Measurements from ENCODE around the gene RAD51B. TPM values are rescaled to one million over a fixed set of nuclear protein-coding genes. Genes with fewer than 3 reads are reported as not detected.

The RAD51B gene
- total RNA-seq, 1 experiment from 2014 or later = 8.5 TPM

DNA sequence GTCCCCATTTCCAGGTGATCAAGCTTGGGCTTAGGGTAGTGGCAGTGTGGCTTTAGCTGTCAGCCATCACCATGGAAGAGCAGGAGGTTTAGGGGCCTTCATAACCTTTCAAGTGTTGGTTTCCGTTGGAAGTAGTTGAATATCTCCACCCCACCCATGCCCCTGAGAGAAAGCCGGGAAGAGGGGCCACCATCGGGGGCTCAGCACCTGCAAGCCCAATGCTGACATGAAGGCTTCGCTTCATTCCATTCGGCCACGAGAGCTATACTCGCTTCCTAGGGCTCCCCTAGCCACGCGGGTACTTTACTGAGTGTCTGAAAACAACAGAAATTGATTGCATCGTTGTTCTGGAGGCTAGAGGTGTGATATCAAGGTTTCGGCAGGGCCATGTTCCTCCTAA lies 738.5 kb downstream of the RAD51B start:
- Histone ChIP-seq H3K27ac (ENCODE audit: low read length) (no peak overlapping the region), H3K4me3 (ENCODE audit: low read depth in 2 of 2, low read length in 2 of 2) (no peak overlapping the region), H3K9me3 (ENCODE audit: control insufficient read depth, insufficient read depth, low read depth, low read length) (no peaks in the 10 kb centered on the region), H3K36me3 (ENCODE audit: control insufficient read depth, insufficient read depth, low read length) (no peaks in the 10 kb centered on the region), H3K27me3 (ENCODE audit: control insufficient read depth, insufficient read depth, low read length) (no peaks in the 10 kb centered on the region), H3K4me1 (ENCODE audit: control insufficient read depth, insufficient read depth, low read length) (no peaks in the 10 kb centered on the region)
- in situ Hi-C loops (cut with HindIII; ENCODE audit: low pct_unique_long_range_greater_than_20kb, low sequenced_read_pairs) = no loop called here
- POLR2A ChIA-PET = no interaction called here
- TF ChIP-seq POLR2AphosphoS5 (IDR thresholded peaks at IDR 0.05; ENCODE audit: low read depth, low read length) (no peak), TCF7L2 (IDR thresholded peaks at IDR 0.05; ENCODE audit: low read depth, low read length) (no peak), CTCF (IDR thresholded peaks at IDR 0.05) (no peak), SIN3A (IDR thresholded peaks at IDR 0.05; ENCODE audit: borderline replicate concordance, insufficient read depth, low read depth, low read length) (no peak), REST (IDR thresholded peaks at IDR 0.05; ENCODE audit: insufficient read depth in 1 of 2, low read depth in 2 of 2, low read length in 1 of 2) (no peak)
- no TSS peak for BruUV-seq (replicated peaks)
- DNase-seq (ENCODE audit: low read depth, low spot score) = no peak
- ATAC-seq = no peak
- intact Hi-C loops (cut with micrococcal nuclease; ENCODE audit: unreplicated experiment) = no loop called here
- CTCF ChIA-PET = no interaction called here

- intact Hi-C loops (cut with micrococcal nuclease; ENCODE audit: unreplicated experiment) = no loop called here
- H3K27ac ChIP-seq (ENCODE audit: low read length) = no peak overlapping the region
- no peaks in the 10 kb centered on the region for H3K9me3 ChIP-seq (ENCODE audit: control insufficient read depth, insufficient read depth, low read depth, low read length)
- no peaks in the 10 kb centered on the region for H3K36me3 ChIP-seq (ENCODE audit: control insufficient read depth, insufficient read depth, low read length)
- CTCF ChIA-PET = no interaction called here
- no TSS peak for BruUV-seq (replicated peaks)
- DNase-seq (ENCODE audit: low read depth, low spot score) (no peak), ATAC-seq (no peak)
- in situ Hi-C loops (cut with HindIII; ENCODE audit: low pct_unique_long_range_greater_than_20kb, low sequenced_read_pairs) = no loop called here
- H3K4me1 ChIP-seq (ENCODE audit: control insufficient read depth, insufficient read depth, low read length) = no peaks in the 10 kb centered on the region
- POLR2A ChIA-PET = no interaction called here
- H3K27me3 ChIP-seq (ENCODE audit: control insufficient read depth, insufficient read depth, low read length) = no peaks in the 10 kb centered on the region
- H3K4me3 ChIP-seq (ENCODE audit: low read depth in 2 of 2, low read length in 2 of 2) = no peak overlapping the region
- no peak for TF ChIP-seq TCF7L2 (IDR thresholded peaks at IDR 0.05; ENCODE audit: low read depth, low read length)
- TF ChIP-seq REST (IDR thresholded peaks at IDR 0.05; ENCODE audit: insufficient read depth in 1 of 2, low read depth in 2 of 2, low read length in 1 of 2) = no peak
- TF ChIP-seq SIN3A (IDR thresholded peaks at IDR 0.05; ENCODE audit: borderline replicate concordance, insufficient read depth, low read depth, low read length) = no peak
- TF ChIP-seq POLR2AphosphoS5 (IDR thresholded peaks at IDR 0.05; ENCODE audit: low read depth, low read length) = no peak
- TF ChIP-seq CTCF (IDR thresholded peaks at IDR 0.05) = no peak
These were observed 740.4 kb downstream of the RAD51B start for GRCh38 chr14:68559949-68560348.
